ENCODE results near the gene UACA. TPM values are rescaled to one million over a fixed set of nuclear protein-coding genes. Genes with fewer than 3 reads are reported as not detected.

Gene UACA
- total and polyA plus RNA-seq, 8 donors: 15.4 to 39.5 (median 21.4) TPM

GRCh38 chr15:70609889-70610288 lies 153.5 kb downstream of the UACA start:
- FAIRE-seq (no peak), ATAC-seq (no peak), DNase-seq (no peak)
- Histone ChIP-seq H3K4me3 (no peak overlapping the region), H3K27me3 (no peaks in the 10 kb centered on the region), H3K4me1 (peaks cover 0 to 11% (median 4%) of the 10 kb centered on the region in 3 donors), H3K36me3 (no peaks in the 10 kb centered on the region), H3K27ac (no peak overlapping the region), H3K9me3 (no peaks in the 10 kb centered on the region)
- intact Hi-C loops (cut with DNase I): no loop called here
- WGBS, 2 donors: 80 to 83% methylated on average over 10 of the region's 10 CpGs
- TF ChIP-seq CTCF (IDR thresholded peaks at IDR 0.05): no peak

- 70 to 78% methylated on average over 5 of the region's 5 CpGs for WGBS, 2 donors
- Histone ChIP-seq H3K4me1 (peaks cover 0 to 11% (median 4%) of the 10 kb centered on the region in 3 donors), H3K9me3 (no peaks in the 10 kb centered on the region), H3K36me3 (no peaks in the 10 kb centered on the region), H3K27me3 (no peaks in the 10 kb centered on the region), H3K27ac (no peak overlapping the region), H3K4me3 (no peak overlapping the region)
- ATAC-seq (no peak), DNase-seq (no peak), FAIRE-seq (no peak)
- intact Hi-C loops (cut with DNase I): no loop called here
- no peak for TF ChIP-seq CTCF (IDR thresholded peaks at IDR 0.05)
Observed at GRCh38 chr15:70608144-70608543, 155.2 kb downstream of the UACA start.

GRCh38 chr15:70605606-70606410 lies 157.6 kb downstream of the UACA start:
- ATAC-seq (peak; percentile 95 to 99 (median 98)), FAIRE-seq (no peak), DNase-seq (peak; percentile 73 to 88 (median 86))
- 43 to 45% methylated on average over 7 of the region's 7 CpGs for WGBS, 2 donors
- no peak for TF ChIP-seq CTCF (IDR thresholded peaks at IDR 0.05)
- Histone ChIP-seq H3K27ac (peak overlapping the region in 1 of 4 donors; percentile 7), H3K4me3 (no peak overlapping the region), H3K27me3 (no peaks in the 10 kb centered on the region), H3K36me3 (no peaks in the 10 kb centered on the region), H3K9me3 (no peaks in the 10 kb centered on the region), H3K4me1 (peaks cover 0 to 11% (median 4%) of the 10 kb centered on the region in 3 donors)
- intact Hi-C loops (cut with DNase I): no loop called here

DNA sequence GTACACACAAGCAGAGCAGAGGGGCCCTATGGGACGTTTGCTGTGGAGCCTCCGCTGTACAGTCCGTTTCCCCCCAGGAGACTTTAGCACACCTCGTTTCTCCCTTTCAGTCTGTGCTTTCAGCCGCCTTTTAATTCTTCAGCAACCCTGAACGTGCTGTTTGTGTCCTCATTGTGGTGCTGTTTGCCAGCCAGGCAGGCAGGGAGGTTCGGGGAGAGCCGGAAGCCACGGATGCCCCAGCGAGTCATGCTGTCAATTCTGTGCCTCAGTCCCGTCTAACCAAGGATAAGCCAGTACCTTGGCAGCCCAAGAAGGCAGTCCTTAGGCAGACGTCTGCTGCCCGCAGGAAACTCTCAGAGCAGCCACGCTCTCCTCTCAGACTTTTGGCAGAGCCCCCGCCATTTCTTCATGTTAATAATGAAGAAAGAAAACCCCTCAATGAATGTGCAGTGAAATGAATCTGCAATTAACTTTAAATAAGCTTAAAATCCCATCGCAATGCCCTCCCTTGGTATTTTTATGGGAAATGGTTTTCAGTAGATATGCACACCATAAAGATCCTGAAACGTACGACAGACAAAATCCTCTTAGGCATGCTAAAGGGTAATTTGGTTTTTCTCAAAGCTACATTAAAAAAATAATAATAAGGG lies 158.6 kb downstream of the UACA start:
- H3K4me3 ChIP-seq: no peak overlapping the region
- 78 to 81% methylated on average over 18 of the region's 18 CpGs for WGBS, 2 donors
- no peaks in the 10 kb centered on the region for H3K27me3 ChIP-seq
- TF ChIP-seq CTCF (IDR thresholded peaks at IDR 0.05): no peak
- no peak for DNase-seq
- ATAC-seq: no peak
- H3K27ac ChIP-seq: no peak overlapping the region
- H3K36me3 ChIP-seq: no peaks in the 10 kb centered on the region
- H3K4me1 ChIP-seq: peaks cover 0 to 11% (median 4%) of the 10 kb centered on the region in 3 donors
- intact Hi-C loops (cut with DNase I): no loop called here
- FAIRE-seq: no peak
- no peaks in the 10 kb centered on the region for H3K9me3 ChIP-seq

Other genes with a start within 250 kb of the UACA start
- 1 to 10 TPM; 5.9 to 9.7 (median 7.6) TPM for gene LARP6, start 90.6 kb upstream of the UACA start, total RNA-seq
- 10 to 100 TPM in 1 of 2 donors, 1 to 10 TPM in 1; 9.9 to 10.3 TPM for gene LARP6, start 90.6 kb upstream of the UACA start, polyA plus RNA-seq
- gene THAP10, start 128.9 kb upstream of the UACA start, total RNA-seq: 1 to 10 TPM in 1 of 6 donors, under 1 TPM in 5; 0.43 to 1.3 (median 0.78) TPM
- gene THAP10, start 128.9 kb upstream of the UACA start, polyA plus RNA-seq: 1 to 10 TPM in 1 of 2 donors, under 1 TPM in 1; 0.87 to 2.6 TPM
- gene LRRC49, start 129.3 kb upstream of the UACA start, total RNA-seq: 1 to 10 TPM; 1.7 to 4.7 (median 3.1) TPM
- gene LRRC49, start 129.3 kb upstream of the UACA start, polyA plus RNA-seq: 1 to 10 TPM; 4.8 to 6.4 TPM

Measured in pancreas (tissue), 10 donors.